Panc1 (cell line): ENCODE results near the gene LAMTOR1. TPM values are rescaled to one million over a fixed set of nuclear protein-coding genes. Genes with fewer than 3 reads are reported as not detected.

Experiments
- ATAC-seq: fragments of 200-7000 bp; cut with Tn5 transposase; 2 replicates; pipeline ENCODE4 v1.9.1; 2020; ENCODE audit warnings: mild to moderate bottlenecking, moderate library complexity
- BruUV-seq: library from RNA; stranded (reverse); fragments of 400-500 nt; replicated peaks from 2 replicates; lab custom pipeline; 2021; lab: Mats Ljungman, UMichigan
- CTCF ChIA-PET: fragments of 300-600 bp; sonication (Branson Sonifier 250); formaldehyde crosslinking; loops from one replicate; lab custom pipeline; 2022; ENCODE audit warnings: antibody characterized with exemption; lab: Charles Lee
- POLR2A ChIA-PET: fragments of 300-600 bp; sonication (Branson Sonifier 250); formaldehyde crosslinking; loops from one replicate; lab custom pipeline; 2022; ENCODE audit warnings: antibody characterized with exemption; lab: Charles Lee
- DNase-seq: peaks from one replicate; pipeline ENCODE4 v3.0.0-alpha.2; 2010; ENCODE audit warnings: low read depth, low spot score
- H3K27ac ChIP-seq: 2 replicates; pipeline ENCODE4 v1.5.1; 2011; ENCODE audit warnings: mild to moderate bottlenecking, low read length, inconsistent platforms
- H3K27me3 ChIP-seq: fragments of 200-500 bp; sonication (Bioruptor generic); 2 replicates; pipeline ENCODE4 v1.6.0; 2014; ENCODE audit warnings: low read length, inconsistent platforms; ENCODE audit not compliant: control insufficient read depth, insufficient read depth
- H3K36me3 ChIP-seq: fragments of 200-500 bp; sonication (Bioruptor generic); 2 replicates; pipeline ENCODE4 v1.5.1; 2014; ENCODE audit warnings: inconsistent platforms, mild to moderate bottlenecking, low read length, moderate library complexity; ENCODE audit not compliant: control insufficient read depth, insufficient read depth
- H3K4me1 ChIP-seq: 2 replicates; pipeline ENCODE4 v1.5.1; 2011; ENCODE audit warnings: inconsistent platforms, mild to moderate bottlenecking, low read length, moderate library complexity; ENCODE audit not compliant: control insufficient read depth, insufficient read depth
- H3K4me3 ChIP-seq, 2 experiments: 2 replicates each; pipeline ENCODE4 v1.5.1; 2011 to 2012; ENCODE audit warnings: low read depth in 2 of 2, low read length in 2 of 2, mild to moderate bottlenecking in 2 of 2, inconsistent platforms in 1 of 2, moderate library complexity in 1 of 2
- H3K9me3 ChIP-seq: fragments of 200-500 bp; sonication (Bioruptor generic); 2 replicates; pipeline ENCODE4 v1.5.1; 2014; ENCODE audit warnings: low read depth, mild to moderate bottlenecking, inconsistent platforms, low read length, moderate library complexity; ENCODE audit not compliant: control insufficient read depth, insufficient read depth
- CTCF ChIP-seq: fragments of 450-650 bp; IDR thresholded peaks from 2 replicates; pipeline ENCODE4 v1.5.1; 2017; ENCODE audit warnings: mild to moderate bottlenecking
- POLR2AphosphoS5 ChIP-seq: IDR thresholded peaks from 2 replicates; pipeline ENCODE4 v1.6.1; 2012; ENCODE audit warnings: mild to moderate bottlenecking, low read depth, low read length, moderate library complexity
- SIN3A ChIP-seq: IDR thresholded peaks from 2 replicates; pipeline ENCODE4 v1.6.1; 2012; ENCODE audit warnings: low read depth, mild to moderate bottlenecking, low read length, moderate library complexity, borderline replicate concordance; ENCODE audit not compliant: insufficient read depth
- TCF7L2 ChIP-seq: IDR thresholded peaks from 2 replicates; pipeline ENCODE4 v1.6.1; 2011; ENCODE audit warnings: mild to moderate bottlenecking, low read depth, low read length, inconsistent platforms
- in situ Hi-C: cut with HindIII; loops from 2 replicates; pipeline ENCODE4 v1.10.0; 2016; ENCODE audit warnings: low sequenced_read_pairs, low pct_unique_long_range_greater_than_20kb
- intact Hi-C: fragments of 100-400 bp; cut with micrococcal nuclease; formaldehyde crosslinking; loops from one replicate; pipeline ENCODE4 v1.10.0; 2022; ENCODE audit not compliant: unreplicated experiment
- total RNA-seq: library from RNA; stranded (reverse); gene quantifications from one replicate; pipeline ENCODE4 v1.2.1, GENCODE V29; 2021; ENCODE audit not compliant: unreplicated experiment
- TF ChIP-seq, protein P1 (sequence below), 2 experiments: IDR thresholded peaks; 2 replicates each; pipeline ENCODE4 v1.6.1; 2011 to 2012; ENCODE audit warnings: low read depth in 2 of 2, control low read depth in 1 of 2, low read length in 1 of 2, mild to moderate bottlenecking in 1 of 2, moderate library complexity in 1 of 2; ENCODE audit not compliant: insufficient read depth in 1 of 2

LAMTOR1 gene
- total RNA-seq, 1 experiment from 2014 or later, result 126 TPM

DNA sequence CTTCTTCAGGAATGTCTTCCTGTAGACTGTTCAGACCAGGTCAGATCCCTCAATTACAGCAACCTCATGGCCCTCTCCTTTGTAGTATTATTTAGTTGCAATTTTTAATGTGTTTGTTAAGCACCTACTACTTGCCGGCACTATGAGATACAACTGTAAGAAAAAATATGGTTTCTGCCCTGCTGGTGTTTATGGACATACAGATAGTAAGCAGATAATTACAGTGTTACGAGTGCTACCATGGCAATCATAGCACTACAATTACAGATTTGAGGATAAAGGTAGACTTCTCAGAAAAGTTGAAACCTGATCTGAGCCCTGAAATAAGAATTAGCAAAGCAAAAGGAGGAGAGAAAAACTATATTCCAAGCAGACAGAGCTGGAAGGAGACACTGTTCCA lies 19.7 kb downstream of the LAMTOR1 start:
- no peak for DNase-seq
- no peaks in the 10 kb centered on the region for H3K27me3 ChIP-seq
- H3K27ac ChIP-seq, result no peak overlapping the region
- peaks cover 12% of the 10 kb centered on the region for H3K4me1 ChIP-seq
- intact Hi-C loops, result no loop called here
- POLR2A ChIA-PET, result interaction anchor here (0.5 to 0.7 kb wide), 2 partner anchors 11 to 1310 kb away, joined by 3 to 8 read pairs; no protein-coding TSS in a partner anchor
- CTCF ChIA-PET, result no interaction called here
- in situ Hi-C loops, result no loop called here
- TF ChIP-seq POLR2AphosphoS5 (no peak), TCF7L2 (no peak), CTCF (no peak), SIN3A (no peak)
- no peaks in the 10 kb centered on the region for H3K9me3 ChIP-seq
- H3K36me3 ChIP-seq, result no peaks in the 10 kb centered on the region
- ATAC-seq, result no peak
- BruUV-seq, result no TSS peak
- H3K4me3 ChIP-seq, result no peak overlapping the region

GRCh38 chr11:72081821-72082453 lies 21.2 kb downstream of the LAMTOR1 start:
- in situ Hi-C loops (no loop called here), intact Hi-C loops (no loop called here)
- Histone ChIP-seq H3K4me3 (peak overlapping the region; percentile 58 to 92; a peak in 3 of 4 replicates), H3K27ac (peak overlapping the region; percentile 92), H3K36me3 (no peaks in the 10 kb centered on the region), H3K27me3 (no peaks in the 10 kb centered on the region), H3K9me3 (no peaks in the 10 kb centered on the region), H3K4me1 (peaks cover 19% of the 10 kb centered on the region)
- DNase-seq (no peak), ATAC-seq (no peak)
- ChIA-PET POLR2A (interaction anchor here (0.5 to 0.9 kb wide), 6 partner anchors 9 to 994 kb away, joined by 3 to 6 read pairs (median 3); partner anchors contain the start of gene ANAPC15), CTCF (interaction anchor here (1.2 kb wide), 2 partner anchors 10 to 57 kb away, joined by 3 to 5 read pairs; no protein-coding TSS in a partner anchor)
- BruUV-seq, result no TSS peak
- TF ChIP-seq, protein P1, sequence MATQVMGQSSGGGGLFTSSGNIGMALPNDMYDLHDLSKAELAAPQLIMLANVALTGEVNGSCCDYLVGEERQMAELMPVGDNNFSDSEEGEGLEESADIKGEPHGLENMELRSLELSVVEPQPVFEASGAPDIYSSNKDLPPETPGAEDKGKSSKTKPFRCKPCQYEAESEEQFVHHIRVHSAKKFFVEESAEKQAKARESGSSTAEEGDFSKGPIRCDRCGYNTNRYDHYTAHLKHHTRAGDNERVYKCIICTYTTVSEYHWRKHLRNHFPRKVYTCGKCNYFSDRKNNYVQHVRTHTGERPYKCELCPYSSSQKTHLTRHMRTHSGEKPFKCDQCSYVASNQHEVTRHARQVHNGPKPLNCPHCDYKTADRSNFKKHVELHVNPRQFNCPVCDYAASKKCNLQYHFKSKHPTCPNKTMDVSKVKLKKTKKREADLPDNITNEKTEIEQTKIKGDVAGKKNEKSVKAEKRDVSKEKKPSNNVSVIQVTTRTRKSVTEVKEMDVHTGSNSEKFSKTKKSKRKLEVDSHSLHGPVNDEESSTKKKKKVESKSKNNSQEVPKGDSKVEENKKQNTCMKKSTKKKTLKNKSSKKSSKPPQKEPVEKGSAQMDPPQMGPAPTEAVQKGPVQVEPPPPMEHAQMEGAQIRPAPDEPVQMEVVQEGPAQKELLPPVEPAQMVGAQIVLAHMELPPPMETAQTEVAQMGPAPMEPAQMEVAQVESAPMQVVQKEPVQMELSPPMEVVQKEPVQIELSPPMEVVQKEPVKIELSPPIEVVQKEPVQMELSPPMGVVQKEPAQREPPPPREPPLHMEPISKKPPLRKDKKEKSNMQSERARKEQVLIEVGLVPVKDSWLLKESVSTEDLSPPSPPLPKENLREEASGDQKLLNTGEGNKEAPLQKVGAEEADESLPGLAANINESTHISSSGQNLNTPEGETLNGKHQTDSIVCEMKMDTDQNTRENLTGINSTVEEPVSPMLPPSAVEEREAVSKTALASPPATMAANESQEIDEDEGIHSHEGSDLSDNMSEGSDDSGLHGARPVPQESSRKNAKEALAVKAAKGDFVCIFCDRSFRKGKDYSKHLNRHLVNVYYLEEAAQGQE (IDR thresholded peaks at IDR 0.05; ENCODE audit: insufficient read depth in 1 of 2, low read depth in 2 of 2, low read length in 1 of 2), result no peak
- TF ChIP-seq POLR2AphosphoS5, result no peak
- no peak for TF ChIP-seq TCF7L2
- no peak for TF ChIP-seq CTCF
- no peak for TF ChIP-seq SIN3A
